Kidney (tissue), 14 donors: ENCODE measurements around the gene TAS1R1. TPM values are rescaled to one million over a fixed set of nuclear protein-coding genes. Genes with fewer than 3 reads are reported as not detected.

ENCODE experiments used
- DNase-seq, 5 donors: peaks; one replicate each; pipeline ENCODE4 v3.0.0-alpha.2; 2013 to 2020
- FAIRE-seq: peaks from 2 replicates; lab custom pipeline; 2012; peaks lifted over from hg19 to GRCh38; lab: Jason Lieb, UNC
- H3K27ac ChIP-seq, 2 donors: one replicate each; pipeline ENCODE4 v1.7.0; 2013; ENCODE audit warnings: low read depth in 2 of 2, low read length in 2 of 2, inconsistent platforms in 1 of 2
- H3K27me3 ChIP-seq: one replicate; pipeline ENCODE4 v1.7.1; 2013; ENCODE audit warnings: low read length, inconsistent platforms; ENCODE audit not compliant: control insufficient read depth, insufficient read depth
- H3K36me3 ChIP-seq, 3 donors: one replicate each; pipeline versions ENCODE4 v1.7.0 to v1.7.1; 2013; ENCODE audit warnings: low read length in 3 of 3, control low read depth in 1 of 3, inconsistent platforms in 1 of 3; ENCODE audit not compliant: insufficient read depth in 3 of 3, control insufficient read depth in 2 of 3
- H3K4me1 ChIP-seq, 3 donors: one replicate each; pipeline versions ENCODE4 v1.7.0 to v1.7.1; 2013; ENCODE audit warnings: low read length in 3 of 3, inconsistent platforms in 1 of 3, low read depth in 1 of 3; ENCODE audit not compliant: control insufficient read depth in 2 of 3, insufficient read depth in 2 of 3
- H3K4me3 ChIP-seq, 3 donors: one replicate each; pipeline versions ENCODE4 v1.7.0 to v1.8.1; 2013; ENCODE audit warnings: low read length in 3 of 3, control low read depth in 1 of 3, inconsistent platforms in 1 of 3
- H3K9ac ChIP-seq, 3 donors: one replicate each; pipeline versions ENCODE4 v1.7.0 to v1.7.1; 2013; ENCODE audit warnings: low read length in 3 of 3, control low read depth in 1 of 3, inconsistent platforms in 1 of 3
- H3K9me3 ChIP-seq, 3 donors: one replicate each; pipeline versions ENCODE4 v1.7.0 to v1.7.1; 2013; ENCODE audit warnings: low read length in 3 of 3, control low read depth in 1 of 3, inconsistent platforms in 1 of 3; ENCODE audit not compliant: control insufficient read depth in 2 of 3, insufficient read depth in 1 of 3
- intact Hi-C: fragments of 100-400 bp; cut with DNase I; formaldehyde crosslinking; loops from one replicate; pipeline ENCODE4 v1.11.1; 2022
- polyA plus RNA-seq: library from polyadenylated mRNA; stranded (reverse); fragments of 350-450 nt; fragmentation: Illumina TruSeq; extraction: RNeasy Lipid Tissue Mini Kit (QIAGEN cat#74804); gene quantifications from one replicate; pipeline ENCODE4 v1.2.3, GENCODE V29; 2014; ENCODE audit warnings: low read depth, low replicate concordance; ENCODE audit not compliant: insufficient read depth
- total RNA-seq: library from RNA; stranded (reverse); fragmentation: NEBNext Ultra II Directional; extraction: Animal tissue kit (Norgen Biotek cat#: 25700); gene quantifications from one replicate; pipeline ENCODE4 v1.2.1, GENCODE V29; 2021
- TF ChIP-seq, protein P1 (sequence below): IDR thresholded peaks from 3 replicates; pipeline ENCODE4 v1.5.1; 2012; ENCODE audit warnings: mild to moderate bottlenecking, moderate library complexity, borderline replicate concordance; ENCODE audit not compliant: insufficient read depth; ENCODE audit errors: extremely low read depth
- donor health status: control.
- donor health status: control.
- donor health status: control.
- donor health status: control.
- donor health status: control.
- donor health status: DM: yes; HTN: yes; CAD: no.
- donor health status: Normal renal cell carcinoma (clear cell type).

Gene TAS1R1
- total and polyA plus RNA-seq, 2 donors from 2014 or later: not detected

- no peak for FAIRE-seq
Measured at GRCh38 chr1:6625584-6626149, 70.6 kb downstream of the TAS1R1 start.

GRCh38 chr1:6627031-6627430, 71.9 kb downstream of the TAS1R1 start:
- TF ChIP-seq, protein P1, sequence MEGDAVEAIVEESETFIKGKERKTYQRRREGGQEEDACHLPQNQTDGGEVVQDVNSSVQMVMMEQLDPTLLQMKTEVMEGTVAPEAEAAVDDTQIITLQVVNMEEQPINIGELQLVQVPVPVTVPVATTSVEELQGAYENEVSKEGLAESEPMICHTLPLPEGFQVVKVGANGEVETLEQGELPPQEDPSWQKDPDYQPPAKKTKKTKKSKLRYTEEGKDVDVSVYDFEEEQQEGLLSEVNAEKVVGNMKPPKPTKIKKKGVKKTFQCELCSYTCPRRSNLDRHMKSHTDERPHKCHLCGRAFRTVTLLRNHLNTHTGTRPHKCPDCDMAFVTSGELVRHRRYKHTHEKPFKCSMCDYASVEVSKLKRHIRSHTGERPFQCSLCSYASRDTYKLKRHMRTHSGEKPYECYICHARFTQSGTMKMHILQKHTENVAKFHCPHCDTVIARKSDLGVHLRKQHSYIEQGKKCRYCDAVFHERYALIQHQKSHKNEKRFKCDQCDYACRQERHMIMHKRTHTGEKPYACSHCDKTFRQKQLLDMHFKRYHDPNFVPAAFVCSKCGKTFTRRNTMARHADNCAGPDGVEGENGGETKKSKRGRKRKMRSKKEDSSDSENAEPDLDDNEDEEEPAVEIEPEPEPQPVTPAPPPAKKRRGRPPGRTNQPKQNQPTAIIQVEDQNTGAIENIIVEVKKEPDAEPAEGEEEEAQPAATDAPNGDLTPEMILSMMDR: no peak

More at GRCh38 chr1:6625584-6626149, 70.6 kb downstream of the TAS1R1 start:
- Histone ChIP-seq H3K9me3 (no peaks in the 10 kb centered on the region), H3K36me3 (peaks cover 0 to 24% (median 13%) of the 10 kb centered on the region in 3 donors), H3K27ac (peak overlapping the region; percentile 67 to 85), H3K4me3 (peak overlapping the region; percentile 78 to 89 (median 79)), H3K27me3 (no peaks in the 10 kb centered on the region), H3K9ac (peak overlapping the region; percentile 63 to 72 (median 65)), H3K4me1 (peaks cover 0 to 23% (median 4%) of the 10 kb centered on the region in 3 donors)
- DNase-seq: peak in 1 of 5 donors; percentile 43
- TF ChIP-seq, protein P1: no peak
- intact Hi-C loops: no loop called here

DNA sequence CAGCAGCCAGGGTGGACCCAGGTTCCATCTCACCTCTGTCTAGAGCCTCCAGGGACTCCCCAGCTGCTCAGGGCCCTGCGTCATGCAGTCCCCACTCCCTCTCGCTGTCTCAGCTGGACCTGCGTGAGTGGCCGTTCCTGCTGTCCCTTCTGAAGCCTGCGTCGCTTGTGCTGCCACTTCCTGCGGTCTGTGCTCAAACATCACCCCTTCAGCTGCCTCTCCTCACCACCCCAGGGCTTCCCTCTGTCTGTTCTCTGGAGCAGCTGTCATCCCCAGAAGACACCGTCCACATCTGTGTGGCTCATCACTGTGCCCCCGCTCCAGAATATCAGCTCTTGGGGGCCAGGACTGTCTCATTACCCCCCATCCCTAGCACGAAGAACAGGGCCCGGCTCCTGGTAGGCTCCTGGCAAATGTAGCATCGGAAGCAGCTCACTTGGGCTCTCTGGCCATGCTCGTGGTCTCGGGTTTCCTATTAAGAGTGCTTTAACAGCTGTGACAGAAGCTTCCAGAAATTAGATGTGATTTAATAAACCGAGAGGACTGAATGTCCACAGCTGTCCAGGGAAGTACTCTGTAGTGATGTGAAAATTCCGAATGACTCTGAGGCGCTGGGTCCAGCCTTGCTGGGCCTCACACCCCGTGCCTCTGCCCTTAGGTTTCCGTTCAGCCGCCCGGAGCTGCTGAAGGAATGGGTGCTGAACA, 72.9 kb downstream of the TAS1R1 start:
- intact Hi-C loops: no loop called here
- TF ChIP-seq, protein P1: no peak
- FAIRE-seq (no peak), DNase-seq (no peak)
- Histone ChIP-seq H3K9ac (no peak overlapping the region), H3K27ac (no peak overlapping the region), H3K4me1 (peaks cover 0 to 12% (median 4%) of the 10 kb centered on the region in 3 donors), H3K27me3 (no peaks in the 10 kb centered on the region), H3K36me3 (peaks cover 0 to 15% (median 12%) of the 10 kb centered on the region in 3 donors), H3K4me3 (no peak overlapping the region), H3K9me3 (no peaks in the 10 kb centered on the region)

More at GRCh38 chr1:6627031-6627430, 71.9 kb downstream of the TAS1R1 start:
- H3K36me3 ChIP-seq: peaks cover 0 to 14% (median 9%) of the 10 kb centered on the region in 3 donors
- no peaks in the 10 kb centered on the region for H3K9me3 ChIP-seq
- H3K4me3 ChIP-seq: no peak overlapping the region
- H3K4me1 ChIP-seq: peaks cover 0 to 19% (median 4%) of the 10 kb centered on the region in 3 donors
- no peak for DNase-seq
- H3K27ac ChIP-seq: no peak overlapping the region
- H3K27me3 ChIP-seq: no peaks in the 10 kb centered on the region
- H3K9ac ChIP-seq: no peak overlapping the region
- FAIRE-seq: no peak
- intact Hi-C loops: no loop called here
